MCF 10A (cell line): ENCODE results near the gene SERTAD2. TPM values are rescaled to one million over a fixed set of nuclear protein-coding genes. Genes with fewer than 3 reads are reported as not detected.

Experiments used
- BruUV-seq: library from RNA; stranded (reverse); fragments of 400-500 nt; replicated peaks from 2 replicates; lab custom pipeline; 2021; lab: Mats Ljungman, UMichigan
- CTCF ChIA-PET: fragments of 300-600 bp; sonication (Branson Sonifier 250); formaldehyde crosslinking; extraction: SDS; loops from one replicate; lab custom pipeline; 2021; ENCODE audit warnings: antibody characterized with exemption, inconsistent platforms; lab: Yijun Ruan, JAX
- POLR2A ChIA-PET: fragments of 300-600, 350-650 bp; sonication (Branson Sonifier 250); formaldehyde crosslinking; extraction: SDS; loops from one replicate; lab custom pipeline; 2020; ENCODE audit warnings: antibody characterized with exemption, inconsistent platforms; lab: Yijun Ruan, JAX
- DNase-seq: peaks from one replicate; pipeline ENCODE4 v3.0.0-alpha.2; 2018; ENCODE audit not compliant: unreplicated experiment
- H3K27ac Mint-ChIP-seq: one replicate; pipeline ENCODE4 v1.8.0; 2022; ENCODE audit warnings: mild to moderate bottlenecking, low read depth, mixed read lengths; ENCODE audit not compliant: unreplicated experiment
- H3K27me3 Mint-ChIP-seq: one replicate; pipeline ENCODE4 v1.8.0; 2022; ENCODE audit warnings: mixed read lengths; ENCODE audit not compliant: insufficient read depth, unreplicated experiment
- H3K36me3 Mint-ChIP-seq: one replicate; pipeline ENCODE4 v1.8.0; 2022; ENCODE audit warnings: mild to moderate bottlenecking, moderate library complexity, mixed read lengths; ENCODE audit not compliant: insufficient read depth, unreplicated experiment
- H3K4me1 Mint-ChIP-seq: one replicate; pipeline ENCODE4 v1.8.0; 2022; ENCODE audit warnings: mixed read lengths; ENCODE audit not compliant: insufficient read depth, unreplicated experiment
- H3K4me3 Mint-ChIP-seq: one replicate; pipeline ENCODE4 v1.8.0; 2022; ENCODE audit warnings: mild to moderate bottlenecking, moderate library complexity, mixed read lengths; ENCODE audit not compliant: unreplicated experiment
- H3K9me3 Mint-ChIP-seq: one replicate; pipeline ENCODE4 v1.8.0; 2022; ENCODE audit warnings: mixed read lengths; ENCODE audit not compliant: unreplicated experiment
- intact Hi-C: fragments of 100-400 bp; cut with micrococcal nuclease; formaldehyde crosslinking; loops from 2 replicates; pipeline ENCODE4 v1.14.1; 2022
- total RNA-seq: library from RNA; stranded (reverse); gene quantifications from 2 replicates; pipeline ENCODE4 v1.2.3, GENCODE V29; 2022
- TF ChIP-seq, protein P1 (sequence below): fragments of 200-600 bp; IDR thresholded peaks from one replicate; pipeline ENCODE4 v1.8.0; 2022; ENCODE audit warnings: antibody characterized with exemption, mild to moderate bottlenecking; ENCODE audit not compliant: unreplicated experiment

The SERTAD2 gene
- total RNA-seq, 1 experiment from 2014 or later: 15.0 TPM

DNA sequence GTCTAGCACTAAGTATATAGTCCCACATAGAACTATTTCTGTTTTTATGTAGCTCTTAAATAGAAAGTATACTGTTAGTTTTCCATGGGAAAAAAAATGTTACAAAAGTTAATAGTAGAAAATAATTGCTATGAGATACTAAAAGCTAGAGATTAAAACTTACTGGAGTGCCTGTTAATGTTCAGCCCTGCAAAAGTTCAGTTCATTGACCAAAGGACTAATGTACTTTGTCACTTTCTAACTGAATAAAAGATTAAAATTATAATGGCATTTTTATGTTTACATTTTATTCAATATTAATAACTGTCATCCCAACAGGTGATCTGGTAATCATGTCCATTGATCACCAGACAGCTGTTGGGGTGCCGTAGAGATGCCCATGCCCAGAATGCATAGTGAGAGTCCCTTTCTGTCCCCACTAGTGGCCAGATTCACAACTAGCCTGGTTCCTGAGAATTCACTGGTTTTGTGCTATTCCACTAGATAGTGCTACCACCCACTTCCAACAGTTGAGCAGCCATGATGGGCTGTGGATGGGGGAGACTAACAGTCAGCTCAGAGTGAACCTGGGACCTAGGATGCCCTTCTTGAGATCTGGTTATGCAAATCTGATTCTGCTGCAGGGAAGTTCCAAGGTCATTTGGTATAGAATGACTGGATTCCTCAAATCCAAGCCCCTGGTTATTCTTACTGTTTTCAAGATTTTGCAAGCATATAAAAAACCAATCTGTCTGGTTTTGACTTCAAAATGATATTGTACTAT, 71.8 kb downstream of the SERTAD2 start:
- TF ChIP-seq, protein P1, sequence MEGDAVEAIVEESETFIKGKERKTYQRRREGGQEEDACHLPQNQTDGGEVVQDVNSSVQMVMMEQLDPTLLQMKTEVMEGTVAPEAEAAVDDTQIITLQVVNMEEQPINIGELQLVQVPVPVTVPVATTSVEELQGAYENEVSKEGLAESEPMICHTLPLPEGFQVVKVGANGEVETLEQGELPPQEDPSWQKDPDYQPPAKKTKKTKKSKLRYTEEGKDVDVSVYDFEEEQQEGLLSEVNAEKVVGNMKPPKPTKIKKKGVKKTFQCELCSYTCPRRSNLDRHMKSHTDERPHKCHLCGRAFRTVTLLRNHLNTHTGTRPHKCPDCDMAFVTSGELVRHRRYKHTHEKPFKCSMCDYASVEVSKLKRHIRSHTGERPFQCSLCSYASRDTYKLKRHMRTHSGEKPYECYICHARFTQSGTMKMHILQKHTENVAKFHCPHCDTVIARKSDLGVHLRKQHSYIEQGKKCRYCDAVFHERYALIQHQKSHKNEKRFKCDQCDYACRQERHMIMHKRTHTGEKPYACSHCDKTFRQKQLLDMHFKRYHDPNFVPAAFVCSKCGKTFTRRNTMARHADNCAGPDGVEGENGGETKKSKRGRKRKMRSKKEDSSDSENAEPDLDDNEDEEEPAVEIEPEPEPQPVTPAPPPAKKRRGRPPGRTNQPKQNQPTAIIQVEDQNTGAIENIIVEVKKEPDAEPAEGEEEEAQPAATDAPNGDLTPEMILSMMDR: no peak
- no peaks in the 10 kb centered on the region for H3K4me1 Mint-ChIP-seq
- ChIA-PET CTCF (interaction anchor here (0.7 to 1.8 kb wide), 6 partner anchors 9 to 278 kb away, joined by 3 to 9 read pairs (median 4); no protein-coding TSS in a partner anchor), POLR2A (interaction anchor here (0.8 to 1.1 kb wide), 4 partner anchors 57 to 251 kb away, joined by 3 to 6 read pairs (median 4); partner anchors contain the start of genes AFTPH and SERTAD2)
- H3K27me3 Mint-ChIP-seq: no peaks in the 10 kb centered on the region
- no peak for DNase-seq
- no peak overlapping the region for H3K4me3 Mint-ChIP-seq
- no TSS peak for BruUV-seq
- intact Hi-C loops: no loop called here
- no peak overlapping the region for H3K27ac Mint-ChIP-seq
- H3K9me3 Mint-ChIP-seq: no peaks in the 10 kb centered on the region
- peaks cover 51% of the 10 kb centered on the region for H3K36me3 Mint-ChIP-seq

Other genes starting within 250 kb of the SERTAD2 start
- gene LGALSL, start 199.8 kb downstream of the SERTAD2 start, total RNA-seq: 11.4 and 13.5 TPM in 2 replicates
- 24.2 and 24.7 TPM in 2 replicates for gene AFTPH, start 129.6 kb downstream of the SERTAD2 start, total RNA-seq